Activated T-helper 2 cell treated with anti-CD3 and anti-CD28 coated beads, Interferon-gamma antibody, Interleukin-2, Interleukin-4, amounts not matched to agents 10 μg/mL and 5 μg/mL and 100 μg/mL, durations not matched to agents 14 hours and 24 hours and 36 hours (primary cell): ENCODE measurements around the gene GABRA5. TPM values are rescaled to one million over a fixed set of nuclear protein-coding genes. Genes with fewer than 3 reads are reported as not detected.
"Not testable (repeated sequence)": the region's sequence is repeated elsewhere in the genome, so short reads cannot be mapped to it uniquely, and the experiment has no call there.

ENCODE experiments used
- DNase-seq: peaks from one replicate; pipeline ENCODE4 v3.0.0; 2021; ENCODE audit warnings: low spot score
- H3K27ac Mint-ChIP-seq: one replicate; pipeline ENCODE4 v1.8.0; 2021; ENCODE audit warnings: mixed read lengths
- H3K27me3 Mint-ChIP-seq: one replicate; pipeline ENCODE4 v1.8.0; 2021; ENCODE audit warnings: low read depth, mixed read lengths
- H3K36me3 Mint-ChIP-seq: one replicate; pipeline ENCODE4 v1.8.0; 2021; ENCODE audit warnings: low read depth, mixed read lengths
- H3K4me1 Mint-ChIP-seq: one replicate; pipeline ENCODE4 v1.8.0; 2021; ENCODE audit warnings: low read depth, mixed read lengths
- H3K4me3 Mint-ChIP-seq: one replicate; pipeline ENCODE4 v1.8.0; 2021; ENCODE audit warnings: low read depth, mild to moderate bottlenecking, moderate library complexity, mixed read lengths
- H3K9me3 Mint-ChIP-seq: one replicate; pipeline ENCODE4 v1.8.0; 2021; ENCODE audit warnings: mixed read lengths
- intact Hi-C: fragments of 100-400 bp; cut with micrococcal nuclease; formaldehyde crosslinking; loops from one replicate; pipeline ENCODE4 v1.15.1; 2023
- total RNA-seq: library from RNA; stranded (reverse); gene quantifications from 2 replicates; pipeline ENCODE4 v1.2.3, GENCODE V29; 2022

The GABRA5 gene
- not detected in 2 replicates for total RNA-seq

DNA sequence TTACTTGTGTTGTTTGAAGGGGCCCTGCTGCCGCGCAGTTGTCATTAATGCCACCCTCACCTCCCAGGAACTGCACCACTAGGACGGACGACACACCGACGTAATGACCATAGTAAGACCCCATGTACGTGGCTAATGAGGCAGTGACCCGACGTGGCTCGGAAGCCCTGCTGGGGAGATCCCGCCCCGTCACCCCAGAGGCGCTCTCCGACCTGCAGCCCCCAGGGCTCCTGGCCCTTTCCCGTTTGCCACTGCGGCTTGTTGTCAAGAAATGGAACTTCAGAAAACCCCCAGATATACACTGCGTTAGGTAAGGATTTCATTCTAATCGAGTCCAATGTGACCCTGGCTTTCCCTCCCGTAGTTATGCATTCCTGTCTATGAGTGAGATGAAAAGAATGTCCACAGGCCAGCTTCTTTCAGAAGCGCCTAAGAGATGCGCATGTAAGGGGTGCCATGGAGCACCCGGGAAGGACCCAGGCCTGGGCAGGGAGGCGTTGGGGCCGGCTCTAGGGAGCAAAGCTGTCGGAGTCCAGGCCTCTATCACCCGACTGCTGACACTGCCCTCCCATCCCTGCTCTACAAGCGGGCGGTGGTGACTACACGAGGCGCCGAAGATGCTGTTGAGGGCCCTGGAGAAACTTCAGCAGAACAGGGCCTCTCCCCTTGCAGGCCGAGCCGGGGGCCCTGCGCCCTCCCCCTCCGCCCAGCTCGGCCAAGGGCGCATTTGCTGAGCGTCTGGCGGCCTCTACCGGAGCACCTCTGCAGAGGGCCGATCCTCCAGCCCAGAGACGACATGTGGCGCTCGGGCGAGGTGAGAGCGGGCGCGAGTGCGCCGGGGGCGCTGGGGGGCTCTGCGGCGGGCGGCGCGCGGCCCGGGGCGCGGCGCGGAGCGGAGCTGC is at the start of gene GABRA5:
GABRA5 (plus strand) TSS at position 765 of the 902 bp plus-strand sequence. CDS start 2,187 bp downstream, outside the sequence.
- H3K9me3 Mint-ChIP-seq: no peaks in the 10 kb centered on the region
- H3K36me3 Mint-ChIP-seq: no peaks in the 10 kb centered on the region
- intact Hi-C loops: no loop called here
- no peak for DNase-seq
- H3K4me1 Mint-ChIP-seq: no peaks in the 10 kb centered on the region
- H3K27me3 Mint-ChIP-seq: peaks cover 18% of the 10 kb centered on the region
- H3K27ac Mint-ChIP-seq: no peak within 1 kb of the TSS
- no peak within 1 kb of the TSS for H3K4me3 Mint-ChIP-seq

DNA sequence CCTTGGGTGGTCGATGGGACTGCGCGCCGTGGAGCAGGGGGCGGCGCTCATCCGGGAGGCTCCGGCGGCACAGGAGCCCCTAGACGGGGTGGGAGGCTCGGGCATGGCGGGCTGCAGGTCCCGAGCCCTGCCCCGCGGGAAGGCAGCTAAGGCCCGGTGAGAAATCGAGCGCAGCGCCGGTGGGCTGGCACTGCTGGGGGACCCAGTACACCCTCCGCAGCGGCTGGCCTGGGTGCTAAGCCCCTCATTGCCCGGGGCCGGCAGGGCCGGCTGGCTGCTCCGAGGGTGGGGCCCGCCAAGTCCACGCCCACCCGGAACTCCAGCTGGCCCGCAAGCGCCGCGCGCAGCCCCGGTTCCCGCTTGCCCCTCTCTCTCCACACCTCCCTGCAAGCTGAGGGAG is 35.7 kb upstream of the GABRA5 start:
- H3K27me3 Mint-ChIP-seq, intact Hi-C loops, DNase-seq, H3K27ac Mint-ChIP-seq, H3K4me3 Mint-ChIP-seq, H3K36me3 Mint-ChIP-seq, H3K4me1 Mint-ChIP-seq: not testable (repeated sequence)
- H3K9me3 Mint-ChIP-seq: peaks cover 52% of the 10 kb centered on the region

DNA sequence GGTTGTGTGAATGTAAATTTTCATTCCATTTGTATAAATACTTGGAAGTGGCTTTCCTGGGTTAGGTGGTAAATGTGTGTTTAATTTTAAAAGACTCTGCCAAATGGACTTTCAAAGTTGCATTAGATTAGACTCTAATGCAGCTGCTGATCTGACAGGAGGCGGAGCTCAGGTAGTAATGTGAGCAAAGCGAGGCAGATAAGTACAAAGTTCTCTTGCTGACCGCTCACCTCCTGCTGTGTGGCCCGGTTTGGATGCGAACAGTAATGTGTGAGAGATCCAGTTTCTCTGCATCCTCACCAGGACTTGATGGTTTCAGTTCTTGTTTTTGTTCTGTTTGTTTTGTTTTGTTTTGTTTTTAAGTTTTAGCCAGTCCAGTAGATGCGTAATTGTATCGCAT is 34.9 kb upstream of the GABRA5 start:
- no peaks in the 10 kb centered on the region for H3K27me3 Mint-ChIP-seq

DNA sequence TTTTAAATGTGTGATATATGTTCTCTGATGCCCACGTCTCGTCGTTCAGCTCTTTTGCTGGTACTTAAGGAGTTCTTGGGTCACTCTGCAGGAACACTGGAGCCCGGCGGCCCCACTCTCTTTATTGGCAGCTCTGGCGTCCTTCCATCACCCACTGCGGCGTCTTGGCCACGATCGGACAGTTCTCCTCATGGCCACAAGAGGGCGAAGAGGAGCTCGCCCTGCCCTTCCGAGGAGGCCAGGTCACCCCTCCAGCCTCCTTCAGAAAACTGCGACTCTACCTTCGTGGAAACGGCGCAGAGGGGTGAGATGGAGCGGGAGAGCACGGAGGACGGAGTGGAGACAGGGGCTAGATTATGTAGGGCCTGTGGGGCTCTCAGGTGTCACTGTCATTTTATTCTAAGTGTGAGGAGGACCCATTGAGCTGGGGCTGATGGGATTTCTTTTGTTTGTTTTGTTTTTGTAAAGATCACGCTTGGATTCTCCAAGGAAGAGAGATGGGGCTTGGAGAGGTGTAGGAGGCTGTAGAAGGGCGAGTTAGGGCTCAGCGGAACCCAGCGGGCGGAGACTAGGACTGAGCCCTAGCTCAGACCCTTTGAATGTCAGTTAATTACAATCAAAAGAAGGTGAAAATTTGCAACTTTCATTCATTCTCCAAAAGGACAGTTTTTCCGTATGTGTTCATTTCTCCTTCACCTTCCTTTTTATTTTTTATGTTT is 28.0 kb upstream of the GABRA5 start:
- Mint-ChIP-seq H3K4me3 (no peak overlapping the region), H3K4me1 (no peaks in the 10 kb centered on the region), H3K36me3 (no peaks in the 10 kb centered on the region), H3K9me3 (peaks cover 31% of the 10 kb centered on the region), H3K27me3 (no peaks in the 10 kb centered on the region), H3K27ac (no peak overlapping the region)
- intact Hi-C loops: no loop called here
- no peak for DNase-seq

More for the DNA sequence above, 34.9 kb upstream of the GABRA5 start:
- DNase-seq: no peak
- Mint-ChIP-seq H3K36me3 (no peaks in the 10 kb centered on the region), H3K4me3 (no peak overlapping the region), H3K9me3 (peaks cover 58% of the 10 kb centered on the region), H3K4me1 (no peaks in the 10 kb centered on the region), H3K27ac (no peak overlapping the region)
- intact Hi-C loops: no loop called here

DNA sequence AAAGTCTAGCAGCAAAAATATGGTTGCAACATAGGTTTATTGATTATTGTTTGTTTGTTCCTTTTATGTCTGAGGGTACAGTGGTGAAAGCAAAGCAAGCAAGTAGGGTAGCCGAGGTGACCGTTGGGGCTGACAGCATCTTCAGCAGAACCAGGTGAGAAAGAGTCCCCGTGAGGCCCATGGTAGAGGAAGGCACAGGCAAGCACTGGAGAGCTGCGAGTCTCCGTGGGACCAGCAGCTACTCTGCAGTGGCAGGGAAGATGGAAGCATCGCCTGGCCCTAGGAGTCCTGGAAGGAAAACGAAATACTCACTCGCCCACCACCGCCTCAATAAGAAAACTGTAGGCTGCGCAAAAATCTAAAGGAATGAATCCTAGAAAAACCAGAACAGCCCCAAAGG is 25.3 kb upstream of the GABRA5 start:
- Mint-ChIP-seq H3K36me3 (no peaks in the 10 kb centered on the region), H3K9me3 (peaks cover 21% of the 10 kb centered on the region), H3K4me3 (no peak overlapping the region), H3K27ac (no peak overlapping the region), H3K4me1 (no peaks in the 10 kb centered on the region), H3K27me3 (no peaks in the 10 kb centered on the region)
- intact Hi-C loops: no loop called here
- DNase-seq: no peak

DNA sequence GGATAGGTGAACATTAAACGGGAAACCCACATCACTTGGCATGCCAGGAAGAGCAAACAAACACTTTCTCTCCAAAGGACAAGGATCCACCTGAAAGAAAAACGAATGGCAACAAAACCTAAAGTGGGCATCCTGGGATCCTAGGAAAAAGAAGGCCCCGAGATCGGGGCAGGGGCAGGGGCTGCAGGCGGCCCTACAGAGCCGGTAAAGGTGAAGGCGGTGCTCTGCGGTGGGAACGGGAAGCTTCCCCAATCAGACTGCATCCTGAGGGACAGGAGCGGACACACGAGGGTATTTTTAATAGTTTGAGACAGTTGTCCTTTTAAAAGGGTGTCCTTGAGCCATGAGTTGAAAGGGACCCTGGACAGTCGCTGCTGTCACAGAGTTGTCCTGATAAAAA is 24.9 kb upstream of the GABRA5 start:
- Mint-ChIP-seq H3K4me3 (no peak overlapping the region), H3K4me1 (no peaks in the 10 kb centered on the region), H3K9me3 (peaks cover 18% of the 10 kb centered on the region), H3K27ac (no peak overlapping the region), H3K27me3 (no peaks in the 10 kb centered on the region), H3K36me3 (no peaks in the 10 kb centered on the region)
- DNase-seq: no peak
- intact Hi-C loops: no loop called here

DNA sequence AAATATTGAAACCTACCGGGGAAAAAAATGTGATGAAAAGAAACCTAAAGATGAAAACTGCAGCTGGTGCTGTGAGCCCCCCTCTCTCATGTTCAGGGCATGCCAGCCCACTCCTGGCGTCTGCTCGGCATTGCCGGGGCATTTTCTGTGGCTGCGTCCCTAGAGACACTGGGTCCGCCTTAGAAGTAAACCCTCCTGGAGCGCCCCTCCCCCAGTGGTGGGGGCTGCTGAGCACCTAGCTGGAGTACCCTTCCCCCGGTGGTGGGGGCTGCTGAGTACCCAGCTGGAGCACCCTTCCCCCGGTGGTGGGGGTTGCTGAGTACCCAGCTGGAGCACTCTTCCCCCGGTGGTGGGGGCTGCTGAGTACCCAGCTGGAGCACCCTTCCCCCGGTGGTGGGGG is 24.5 kb upstream of the GABRA5 start:
- H3K9me3 Mint-ChIP-seq: peaks cover 19% of the 10 kb centered on the region
- no peak overlapping the region for H3K27ac Mint-ChIP-seq
- no peak overlapping the region for H3K4me3 Mint-ChIP-seq
- H3K36me3 Mint-ChIP-seq: no peaks in the 10 kb centered on the region
- H3K4me1 Mint-ChIP-seq: no peaks in the 10 kb centered on the region
- no peaks in the 10 kb centered on the region for H3K27me3 Mint-ChIP-seq
- intact Hi-C loops: no loop called here
- DNase-seq: no peak

DNA sequence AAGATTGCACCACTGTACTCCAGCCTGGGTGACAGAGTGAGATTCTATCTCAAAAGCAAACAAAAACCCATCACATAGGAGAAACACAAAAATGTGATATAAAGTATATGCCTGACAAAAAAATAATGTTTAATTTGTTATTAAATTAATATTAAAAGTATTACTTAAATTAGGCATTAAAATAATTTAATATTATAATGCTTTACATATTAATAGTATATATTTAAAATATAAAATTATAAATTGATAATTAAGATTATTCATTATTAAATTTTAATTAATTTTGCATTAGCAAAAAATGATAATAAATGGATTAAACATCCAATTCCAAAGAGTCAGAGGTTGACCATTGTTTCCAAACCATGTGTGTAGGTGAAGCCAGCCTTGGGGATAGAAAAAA is 22.0 kb upstream of the GABRA5 start:
- H3K36me3 Mint-ChIP-seq: no peaks in the 10 kb centered on the region
- intact Hi-C loops: no loop called here
- H3K4me1 Mint-ChIP-seq: no peaks in the 10 kb centered on the region
- no peak overlapping the region for H3K4me3 Mint-ChIP-seq
- no peak for DNase-seq
- no peak overlapping the region for H3K27ac Mint-ChIP-seq
- H3K27me3 Mint-ChIP-seq: no peaks in the 10 kb centered on the region
- peaks cover 31% of the 10 kb centered on the region for H3K9me3 Mint-ChIP-seq

DNA sequence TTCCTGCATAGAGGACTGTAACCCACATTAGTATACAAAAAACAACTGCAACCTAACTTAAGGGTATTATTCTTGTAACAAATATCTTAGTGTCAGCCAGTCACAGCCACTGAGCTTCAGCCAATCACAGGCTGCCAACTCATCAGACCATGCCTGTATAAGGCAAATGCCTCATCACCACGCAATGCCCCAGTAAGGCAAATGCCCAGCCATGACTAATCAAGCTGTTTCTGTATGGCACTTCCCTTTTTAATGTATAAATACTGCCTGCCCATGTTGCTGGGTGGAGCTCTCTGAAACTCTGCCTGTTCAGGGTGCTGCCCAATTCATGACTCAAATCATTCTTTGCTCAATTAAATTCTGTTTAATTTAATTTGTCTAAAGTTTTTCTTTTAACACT is 18.4 kb upstream of the GABRA5 start:
- H3K27me3 Mint-ChIP-seq: no peaks in the 10 kb centered on the region
- intact Hi-C loops: no loop called here
- H3K4me1 Mint-ChIP-seq: no peaks in the 10 kb centered on the region
- H3K36me3 Mint-ChIP-seq: no peaks in the 10 kb centered on the region
- no peak for DNase-seq
- peaks cover 20% of the 10 kb centered on the region for H3K9me3 Mint-ChIP-seq
- H3K27ac Mint-ChIP-seq: no peak overlapping the region
- H3K4me3 Mint-ChIP-seq: no peak overlapping the region

DNA sequence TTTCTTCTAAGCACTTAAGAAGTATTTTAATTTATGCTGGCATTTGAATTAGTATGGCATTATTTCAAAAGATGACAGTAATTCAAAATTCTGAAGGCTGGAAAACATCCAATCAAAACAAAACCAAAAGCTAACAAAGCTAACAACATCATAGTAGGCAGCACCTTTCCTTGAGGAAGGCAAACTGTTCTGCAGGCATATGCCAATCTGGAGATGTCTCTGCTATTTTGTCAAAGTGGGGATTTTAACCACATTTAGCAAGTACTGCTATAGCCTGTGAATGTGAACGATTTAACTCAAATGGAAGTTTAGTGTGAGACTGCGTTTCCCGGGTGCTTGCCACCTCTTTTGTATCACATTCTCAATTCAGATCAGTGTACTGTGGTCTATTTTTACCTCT is 16.7 kb upstream of the GABRA5 start:
- Mint-ChIP-seq H3K27me3 (no peaks in the 10 kb centered on the region), H3K27ac (no peak overlapping the region), H3K4me1 (no peaks in the 10 kb centered on the region), H3K36me3 (no peaks in the 10 kb centered on the region), H3K9me3 (peaks cover 20% of the 10 kb centered on the region), H3K4me3 (no peak overlapping the region)
- DNase-seq: no peak
- intact Hi-C loops: no loop called here

DNA sequence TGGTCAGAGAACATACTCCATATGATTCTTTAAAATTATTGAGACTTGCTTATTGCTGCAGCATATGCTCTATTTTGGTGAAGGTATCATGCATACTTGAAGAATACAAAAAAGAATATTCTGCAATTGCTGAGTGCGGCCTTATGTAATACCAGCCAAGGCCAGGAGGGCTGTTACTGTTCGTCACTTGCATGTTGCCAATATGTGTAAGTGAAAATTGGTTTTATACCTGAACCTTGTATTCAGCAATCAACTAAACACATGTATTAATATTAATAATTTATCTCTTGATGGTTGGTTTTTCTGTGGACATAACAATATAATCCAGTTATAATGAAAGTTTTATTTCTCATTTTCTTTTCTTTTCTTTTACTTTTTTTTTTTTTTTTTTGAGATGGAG is 13.9 kb upstream of the GABRA5 start:
- Mint-ChIP-seq H3K27me3 (no peaks in the 10 kb centered on the region), H3K27ac (no peak overlapping the region), H3K9me3 (peaks cover 20% of the 10 kb centered on the region), H3K36me3 (no peaks in the 10 kb centered on the region), H3K4me1 (no peaks in the 10 kb centered on the region), H3K4me3 (no peak overlapping the region)
- DNase-seq: no peak
- intact Hi-C loops: no loop called here

DNA sequence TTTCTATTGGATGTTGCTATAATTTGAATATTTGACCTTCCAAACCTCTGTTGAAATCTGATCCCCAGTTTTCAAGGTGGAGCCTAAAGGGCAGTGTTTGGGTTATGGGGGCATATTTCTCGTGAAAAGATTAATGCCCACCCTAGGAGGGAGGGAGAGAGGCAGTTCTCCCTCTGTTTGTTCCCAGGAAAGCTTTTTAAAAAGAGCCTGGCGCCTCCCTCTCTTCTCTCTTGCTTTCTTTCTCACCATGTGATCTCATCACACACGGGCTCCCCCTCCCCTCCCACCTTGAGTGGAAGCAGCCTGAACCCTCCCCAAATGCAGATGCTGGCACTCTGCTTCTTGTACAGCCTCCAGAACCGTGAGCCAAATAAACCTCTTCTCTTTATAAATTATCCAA is 12.4 kb upstream of the GABRA5 start:
- no peak for DNase-seq
- Mint-ChIP-seq H3K9me3 (peaks cover 8% of the 10 kb centered on the region), H3K4me3 (no peak overlapping the region), H3K27me3 (no peaks in the 10 kb centered on the region), H3K27ac (no peak overlapping the region), H3K4me1 (no peaks in the 10 kb centered on the region), H3K36me3 (no peaks in the 10 kb centered on the region)
- intact Hi-C loops: no loop called here

DNA sequence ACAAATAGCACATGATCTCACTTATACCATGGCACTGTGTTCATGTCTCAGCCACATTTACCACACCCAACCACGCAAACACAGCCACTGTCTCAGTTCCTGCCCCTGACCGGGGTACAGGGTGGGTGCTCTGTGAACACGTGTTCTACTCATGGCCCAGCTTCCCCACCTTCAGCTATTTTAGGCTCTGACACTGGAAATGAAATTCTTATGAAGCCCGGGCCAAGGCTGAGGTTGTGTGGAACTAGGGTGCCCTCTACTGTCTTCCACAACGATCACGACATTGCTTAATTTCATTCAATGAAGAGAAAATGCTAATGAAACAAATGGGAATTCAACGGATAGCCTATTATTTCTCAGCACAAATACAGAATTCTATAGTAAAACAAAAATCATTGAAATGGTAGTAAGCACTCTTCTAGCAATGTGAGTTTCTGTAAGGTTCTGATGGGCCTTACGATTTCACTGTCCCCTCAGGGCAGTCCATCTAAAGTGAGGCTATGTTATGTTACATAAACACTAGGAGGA is 2.1 kb upstream of the GABRA5 start:
- H3K36me3 Mint-ChIP-seq: no peaks in the 10 kb centered on the region
- no peak overlapping the region for H3K27ac Mint-ChIP-seq
- H3K4me3 Mint-ChIP-seq: no peak overlapping the region
- intact Hi-C loops: no loop called here
- H3K4me1 Mint-ChIP-seq: no peaks in the 10 kb centered on the region
- DNase-seq: no peak
- H3K27me3 Mint-ChIP-seq: peaks cover 18% of the 10 kb centered on the region
- no peaks in the 10 kb centered on the region for H3K9me3 Mint-ChIP-seq
